SJCRH30 (cell line): ENCODE data around the gene AGAP1. TPM values are rescaled to one million over a fixed set of nuclear protein-coding genes. Genes with fewer than 3 reads are reported as not detected.

ENCODE experiments used
- DNase-seq, 2 experiments: peaks; one replicate each; pipeline ENCODE4 v3.0.0-alpha.2; 2015 to 2020
- H3K27ac ChIP-seq: fragments of 250-450 bp; sonication (Bioruptor Pico); 2 replicates; pipeline ENCODE4 v1.5.1; 2020; ENCODE audit warnings: mild to moderate bottlenecking, moderate library complexity
- H3K27me3 ChIP-seq: fragments of 250-450 bp; sonication (Bioruptor Pico); 2 replicates; pipeline ENCODE4 v1.5.1; 2020; ENCODE audit warnings: mild to moderate bottlenecking, moderate library complexity
- H3K36me3 ChIP-seq: fragments of 250-450 bp; sonication (Bioruptor Pico); 2 replicates; pipeline ENCODE4 v1.5.1; 2020; ENCODE audit warnings: mild to moderate bottlenecking, moderate library complexity
- H3K4me1 ChIP-seq: fragments of 250-450 bp; sonication (Bioruptor Pico); 2 replicates; pipeline ENCODE4 v1.5.1; 2020; ENCODE audit warnings: mild to moderate bottlenecking, moderate library complexity
- H3K4me3 ChIP-seq: fragments of 250-450 bp; sonication (Bioruptor Pico); 2 replicates; pipeline ENCODE4 v1.5.1; 2020; ENCODE audit warnings: mild to moderate bottlenecking, moderate library complexity
- H3K9me3 ChIP-seq: fragments of 250-450 bp; sonication (Bioruptor Pico); replicated peaks from 2 replicates; pipeline ENCODE4 v1.5.1; 2020; ENCODE audit warnings: mild to moderate bottlenecking, moderate library complexity
- total RNA-seq: library from RNA; depleted of rRNA; stranded (reverse); fragments of >200 nt; shearing (Covaris generic); gene quantifications from 2 replicates; pipeline ENCODE4 v1.2.3, GENCODE V29; 2014

AGAP1 gene
- total RNA-seq, 1 experiment from 2014 or later: 27.8 TPM

- no peaks in the 10 kb centered on the region for H3K27me3 ChIP-seq
- H3K4me1 ChIP-seq: no peaks in the 10 kb centered on the region
- no peak overlapping the region for H3K4me3 ChIP-seq
- no peaks in the 10 kb centered on the region for H3K9me3 ChIP-seq
- no peak overlapping the region for H3K27ac ChIP-seq
- no peak for DNase-seq
- no peaks in the 10 kb centered on the region for H3K36me3 ChIP-seq
Observed at GRCh38 chr2:236008857-236009256, 515.0 kb downstream of the AGAP1 start.

GRCh38 chr2:236010920-236011685 is 517.3 kb downstream of the AGAP1 start:
- Histone ChIP-seq H3K4me3 (no peak overlapping the region), H3K27ac (no peak overlapping the region), H3K27me3 (no peaks in the 10 kb centered on the region), H3K9me3 (no peaks in the 10 kb centered on the region), H3K4me1 (no peaks in the 10 kb centered on the region), H3K36me3 (no peaks in the 10 kb centered on the region)
- no peak for DNase-seq

- no peak for DNase-seq
- no peak overlapping the region for H3K4me3 ChIP-seq
- H3K36me3 ChIP-seq: no peaks in the 10 kb centered on the region
- no peaks in the 10 kb centered on the region for H3K27me3 ChIP-seq
- no peak overlapping the region for H3K27ac ChIP-seq
- peaks cover 4% of the 10 kb centered on the region for H3K4me1 ChIP-seq
- H3K9me3 ChIP-seq: no peaks in the 10 kb centered on the region
Observed at GRCh38 chr2:236012155-236012554, 518.3 kb downstream of the AGAP1 start.

GRCh38 chr2:236014408-236015131 is 520.7 kb downstream of the AGAP1 start:
- no peak overlapping the region for H3K27ac ChIP-seq
- H3K4me3 ChIP-seq: no peak overlapping the region
- peaks cover 11% of the 10 kb centered on the region for H3K4me1 ChIP-seq
- no peaks in the 10 kb centered on the region for H3K9me3 ChIP-seq
- no peaks in the 10 kb centered on the region for H3K36me3 ChIP-seq
- no peak for DNase-seq
- H3K27me3 ChIP-seq: no peaks in the 10 kb centered on the region

- H3K36me3 ChIP-seq: no peaks in the 10 kb centered on the region
- peaks cover 11% of the 10 kb centered on the region for H3K4me1 ChIP-seq
- H3K9me3 ChIP-seq: no peaks in the 10 kb centered on the region
- no peak overlapping the region for H3K27ac ChIP-seq
- no peak overlapping the region for H3K4me3 ChIP-seq
- no peaks in the 10 kb centered on the region for H3K27me3 ChIP-seq
- no peak for DNase-seq
Observed at GRCh38 chr2:236015171-236015570, 521.3 kb downstream of the AGAP1 start.

- DNase-seq: no peak
- peaks cover 11% of the 10 kb centered on the region for H3K4me1 ChIP-seq
Observed at GRCh38 chr2:236016496-236016895, 522.7 kb downstream of the AGAP1 start.

GRCh38 chr2:236017446-236017845 is 523.6 kb downstream of the AGAP1 start:
- no peak overlapping the region for H3K27ac ChIP-seq
- H3K27me3 ChIP-seq: no peaks in the 10 kb centered on the region
- no peaks in the 10 kb centered on the region for H3K9me3 ChIP-seq
- H3K4me3 ChIP-seq: no peak overlapping the region
- H3K4me1 ChIP-seq: peaks cover 11% of the 10 kb centered on the region
- peak; percentile 67 to 80 for DNase-seq
- H3K36me3 ChIP-seq: no peaks in the 10 kb centered on the region

More at GRCh38 chr2:236016496-236016895, 522.7 kb downstream of the AGAP1 start:
- no peaks in the 10 kb centered on the region for H3K9me3 ChIP-seq
- H3K36me3 ChIP-seq: no peaks in the 10 kb centered on the region
- no peaks in the 10 kb centered on the region for H3K27me3 ChIP-seq
- H3K27ac ChIP-seq: no peak overlapping the region
- no peak overlapping the region for H3K4me3 ChIP-seq

- Histone ChIP-seq H3K4me1 (peaks cover 11% of the 10 kb centered on the region), H3K9me3 (no peaks in the 10 kb centered on the region), H3K27ac (no peak overlapping the region), H3K4me3 (no peak overlapping the region), H3K27me3 (no peaks in the 10 kb centered on the region), H3K36me3 (no peaks in the 10 kb centered on the region)
- no peak for DNase-seq
Observed at GRCh38 chr2:236019434-236019833, 525.6 kb downstream of the AGAP1 start.

GRCh38 chr2:236021499-236022057 is 527.7 kb downstream of the AGAP1 start:
- Histone ChIP-seq H3K4me3 (no peak overlapping the region), H3K9me3 (no peaks in the 10 kb centered on the region), H3K4me1 (peaks cover 12% of the 10 kb centered on the region), H3K27me3 (no peaks in the 10 kb centered on the region), H3K27ac (no peak overlapping the region), H3K36me3 (no peaks in the 10 kb centered on the region)
- no peak for DNase-seq

GRCh38 chr2:236022128-236022527 is 528.3 kb downstream of the AGAP1 start:
- H3K4me1 ChIP-seq: peaks cover 15% of the 10 kb centered on the region
- H3K36me3 ChIP-seq: no peaks in the 10 kb centered on the region
- H3K27me3 ChIP-seq: no peaks in the 10 kb centered on the region
- no peaks in the 10 kb centered on the region for H3K9me3 ChIP-seq
- H3K4me3 ChIP-seq: no peak overlapping the region
- no peak for DNase-seq
- H3K27ac ChIP-seq: no peak overlapping the region

- no peaks in the 10 kb centered on the region for H3K36me3 ChIP-seq
- peaks cover 24% of the 10 kb centered on the region for H3K4me1 ChIP-seq
- no peak overlapping the region for H3K27ac ChIP-seq
- no peak for DNase-seq
- H3K9me3 ChIP-seq: 0 out of 2 replicates have a peak, but pooled peaks cover 6% of the 10 kb centered on the region
- H3K27me3 ChIP-seq: no peaks in the 10 kb centered on the region
- no peak overlapping the region for H3K4me3 ChIP-seq
Observed at GRCh38 chr2:236025892-236026291, 532.0 kb downstream of the AGAP1 start.

- H3K4me3 ChIP-seq: no peak overlapping the region
- peaks cover 24% of the 10 kb centered on the region for H3K4me1 ChIP-seq
- H3K27ac ChIP-seq: peak overlapping the region; percentile 59; the same call in 1 of the 2 replicates
- no peaks in the 10 kb centered on the region for H3K36me3 ChIP-seq
- H3K9me3 ChIP-seq: 0 out of 2 replicates have a peak, but pooled peaks cover 6% of the 10 kb centered on the region
- peak in 1 of 2 experiments; percentile 35 for DNase-seq
- H3K27me3 ChIP-seq: no peaks in the 10 kb centered on the region
Observed at GRCh38 chr2:236026841-236027240, 533.0 kb downstream of the AGAP1 start.

- Histone ChIP-seq H3K4me1 (peaks cover 24% of the 10 kb centered on the region), H3K27ac (peak overlapping the region; percentile 59), H3K36me3 (no peaks in the 10 kb centered on the region), H3K27me3 (no peaks in the 10 kb centered on the region), H3K4me3 (no peak overlapping the region), H3K9me3 (0 out of 2 replicates have a peak, but pooled peaks cover 6% of the 10 kb centered on the region)
- DNase-seq: peak; percentile 56 to 84
Observed at GRCh38 chr2:236028066-236028465, 534.2 kb downstream of the AGAP1 start.

- no peak overlapping the region for H3K27ac ChIP-seq
- 0 out of 2 replicates have a peak, but pooled peaks cover 6% of the 10 kb centered on the region for H3K9me3 ChIP-seq
- H3K4me3 ChIP-seq: no peak overlapping the region
- H3K36me3 ChIP-seq: no peaks in the 10 kb centered on the region
- peaks cover 3% of the 10 kb centered on the region for H3K4me1 ChIP-seq
- DNase-seq: no peak
- no peaks in the 10 kb centered on the region for H3K27me3 ChIP-seq
Observed at GRCh38 chr2:236033462-236033861, 539.6 kb downstream of the AGAP1 start.

GRCh38 chr2:236034974-236035373 is 541.1 kb downstream of the AGAP1 start:
- no peaks in the 10 kb centered on the region for H3K4me1 ChIP-seq
- H3K9me3 ChIP-seq: 0 out of 2 replicates have a peak, but pooled peaks cover 2% of the 10 kb centered on the region
- H3K36me3 ChIP-seq: no peaks in the 10 kb centered on the region
- no peak for DNase-seq
- no peak overlapping the region for H3K4me3 ChIP-seq
- H3K27me3 ChIP-seq: no peaks in the 10 kb centered on the region
- no peak overlapping the region for H3K27ac ChIP-seq
